Gastrocnemius medialis (tissue), 4 donors: Measurements from ENCODE around the gene LY6G5C. TPM values are rescaled to one million over a fixed set of nuclear protein-coding genes. Genes with fewer than 3 reads are reported as not detected.

ENCODE experiments used
- ATAC-seq, 2 donors: fragments of 150-250 bp; one replicate each; pipeline ENCODE4 v1.9.1; 2016
- DNase-seq, 2 donors: peaks; one replicate each; pipeline ENCODE4 v3.0.0-alpha.2; 2019
- H3K27ac ChIP-seq, 4 donors: fragments of 200-600 bp; sonication (generic); 1 replicate in 1 of 4; 2 replicates in 3 of 4; pipeline ENCODE4 v1.5.1; 2016 to 2018; ENCODE audit warnings: mild to moderate bottlenecking in 2 of 4, moderate library complexity in 1 of 4
- H3K27me3 ChIP-seq, 3 donors: fragments of 200-600 bp; sonication (generic) in 2 of 3; 1 replicate in 1 of 3; 2 replicates in 2 of 3; pipeline versions ENCODE4 v1.5.1 to v1.6.0; 2016 to 2019; ENCODE audit warnings: mild to moderate bottlenecking in 1 of 3, moderate library complexity in 1 of 3
- H3K36me3 ChIP-seq, 2 donors: fragments of 200-600 bp; sonication (generic) in 1 of 2; one replicate each; pipeline ENCODE4 v1.5.1; 2017 to 2018
- H3K4me1 ChIP-seq, 2 donors: fragments of 200-600 bp; sonication (generic) in 1 of 2; one replicate each; pipeline ENCODE4 v1.5.1; 2016 to 2017; ENCODE audit warnings: mild to moderate bottlenecking in 2 of 2
- H3K4me3 ChIP-seq, 4 donors: fragments of 200-600 bp; sonication (generic) in 3 of 4; 1 replicate in 1 of 4; 2 replicates in 3 of 4; pipeline ENCODE4 v1.5.1; 2016 to 2019; ENCODE audit warnings: mild to moderate bottlenecking in 2 of 4
- H3K9me3 ChIP-seq, 3 donors: fragments of 200-600 bp; sonication (generic) in 2 of 3; 1 replicate in 1 of 3; 2 replicates in 2 of 3; pipeline ENCODE4 v1.5.1; 2016 to 2019
- POLR2A ChIP-seq, 2 donors: fragments of 450-650 bp; IDR thresholded peaks; one replicate each; pipeline ENCODE4 v1.6.1; 2017; ENCODE audit warnings: antibody characterized with exemption in 2 of 2, mild to moderate bottlenecking in 2 of 2, moderate library complexity in 2 of 2
- in situ Hi-C, 4 donors: fragments of 200-750 bp; cut with MboI; loops; one replicate each; pipeline versions ENCODE4 v1.15.0 to v1.8.0; 2017; ENCODE audit warnings: low sequenced_read_pairs in 4 of 4
- intact Hi-C: fragments of 100-400 bp; cut with DNase I; formaldehyde crosslinking; loops from one replicate; pipeline ENCODE4 v1.15.1; 2023; ENCODE audit warnings: low total_unique reads
- total RNA-seq, 4 donors: library from RNA; depleted of rRNA; stranded (reverse); fragments of >200 nt; gene quantifications; one replicate each; pipeline versions ENCODE4 v1.1.0 to v1.2.3, GENCODE V29; 2016
- TF ChIP-seq, protein P1 (sequence below), 5 experiments: fragments of 450-650 bp in 3 of 5; fragments of 200-600 bp in 2 of 5; sonication (generic) in 2 of 5; IDR thresholded peaks in 4 of 5; conservative IDR thresholded peaks in 1 of 5; 1 replicate in 4 of 5; 2 replicates in 1 of 5; pipeline ENCODE4 v1.5.1; 2016 to 2019; ENCODE audit warnings: antibody characterized with exemption in 5 of 5, mild to moderate bottlenecking in 3 of 5, moderate library complexity in 3 of 5

The LY6G5C gene
- total RNA-seq, 4 donors from 2014 or later: 1.3 to 3.2 TPM; not detected in 2

DNA sequence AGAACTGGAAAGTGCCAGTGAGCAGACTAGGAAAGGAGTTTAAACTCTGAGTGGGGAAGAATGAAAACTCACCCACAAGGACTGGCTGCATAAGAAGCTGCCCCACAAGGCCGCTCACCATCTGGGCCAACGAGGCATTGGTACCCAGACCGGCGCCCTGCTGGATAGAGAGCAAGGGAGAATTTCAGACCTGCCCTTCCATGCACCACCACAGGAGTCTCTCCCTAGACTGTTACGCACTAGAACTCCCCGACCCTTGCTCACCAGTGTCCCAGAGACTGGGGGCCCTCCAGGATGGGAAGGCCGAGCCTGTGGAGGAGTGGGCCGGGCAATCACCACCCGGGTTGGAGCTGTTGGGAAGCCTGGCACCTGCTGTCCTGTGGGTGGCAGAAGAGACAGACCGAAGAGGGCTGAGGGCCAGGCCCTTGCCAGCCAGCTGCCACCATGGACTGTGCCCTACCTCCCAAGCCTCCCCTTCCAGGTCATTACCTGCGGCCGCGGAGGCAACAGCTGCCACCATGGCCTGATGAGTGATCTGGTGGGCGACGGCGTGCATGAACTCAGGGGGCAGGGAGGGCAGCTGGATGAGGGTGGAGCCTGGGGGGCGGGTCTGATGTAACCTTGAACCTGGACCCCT is 36.9 kb downstream of the LY6G5C start:
- H3K27me3 ChIP-seq: no peaks in the 10 kb centered on the region
- H3K27ac ChIP-seq: no peak overlapping the region
- DNase-seq (no peak), ATAC-seq (no peak)
- H3K9me3 ChIP-seq: no peaks in the 10 kb centered on the region
- intact Hi-C loops (no loop called here), in situ Hi-C loops (no loop called here)
- no peaks in the 10 kb centered on the region for H3K4me1 ChIP-seq
- H3K4me3 ChIP-seq: no peak overlapping the region
- TF ChIP-seq, protein P1, sequence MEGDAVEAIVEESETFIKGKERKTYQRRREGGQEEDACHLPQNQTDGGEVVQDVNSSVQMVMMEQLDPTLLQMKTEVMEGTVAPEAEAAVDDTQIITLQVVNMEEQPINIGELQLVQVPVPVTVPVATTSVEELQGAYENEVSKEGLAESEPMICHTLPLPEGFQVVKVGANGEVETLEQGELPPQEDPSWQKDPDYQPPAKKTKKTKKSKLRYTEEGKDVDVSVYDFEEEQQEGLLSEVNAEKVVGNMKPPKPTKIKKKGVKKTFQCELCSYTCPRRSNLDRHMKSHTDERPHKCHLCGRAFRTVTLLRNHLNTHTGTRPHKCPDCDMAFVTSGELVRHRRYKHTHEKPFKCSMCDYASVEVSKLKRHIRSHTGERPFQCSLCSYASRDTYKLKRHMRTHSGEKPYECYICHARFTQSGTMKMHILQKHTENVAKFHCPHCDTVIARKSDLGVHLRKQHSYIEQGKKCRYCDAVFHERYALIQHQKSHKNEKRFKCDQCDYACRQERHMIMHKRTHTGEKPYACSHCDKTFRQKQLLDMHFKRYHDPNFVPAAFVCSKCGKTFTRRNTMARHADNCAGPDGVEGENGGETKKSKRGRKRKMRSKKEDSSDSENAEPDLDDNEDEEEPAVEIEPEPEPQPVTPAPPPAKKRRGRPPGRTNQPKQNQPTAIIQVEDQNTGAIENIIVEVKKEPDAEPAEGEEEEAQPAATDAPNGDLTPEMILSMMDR (IDR thresholded peaks at IDR 0.05 in 4 of 5, conservative IDR thresholded peaks at IDR 0.05 in 1 of 5): no peak
- H3K36me3 ChIP-seq: peaks cover 10 to 94% of the 10 kb centered on the region in 2 donors

DNA sequence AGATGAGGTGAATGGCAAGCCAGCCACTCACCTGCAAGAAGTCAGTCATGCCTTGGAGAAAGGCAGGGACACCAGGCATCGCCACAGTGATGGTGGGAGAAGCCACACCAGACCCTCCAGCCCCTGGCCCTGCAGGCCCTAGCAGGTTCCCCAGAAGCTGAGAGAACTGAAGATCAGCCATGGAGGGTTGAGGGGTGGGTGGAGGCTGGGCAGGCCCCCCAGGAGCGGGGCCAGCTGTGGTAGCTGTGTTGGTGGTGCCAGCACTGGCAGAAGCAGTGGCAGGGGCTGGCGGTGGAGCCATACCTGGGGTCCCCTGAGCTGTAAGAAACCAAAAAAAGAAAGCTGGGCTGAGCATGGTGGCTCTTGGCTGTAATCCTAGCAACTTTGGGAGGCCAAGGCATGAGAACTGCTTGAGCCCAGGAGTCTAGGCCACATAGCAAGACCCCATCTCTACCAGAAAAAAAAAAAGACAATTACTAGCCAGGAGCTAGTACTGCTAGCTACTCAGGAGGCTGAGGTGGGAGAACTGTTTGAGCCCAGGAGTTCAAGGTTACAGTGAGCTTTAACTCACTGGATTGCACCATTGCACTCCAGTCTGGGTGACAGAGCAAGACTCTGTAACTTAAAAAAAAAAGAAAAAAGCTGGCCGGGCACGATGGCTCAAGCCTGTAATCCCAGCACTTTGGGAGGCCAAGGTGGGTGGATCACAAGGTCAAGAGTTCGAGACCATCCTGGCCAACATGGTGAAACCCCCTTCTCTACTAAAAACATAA is 37.9 kb downstream of the LY6G5C start:
- in situ Hi-C loops (no loop called here), intact Hi-C loops (no loop called here)
- no peak for ATAC-seq
- Histone ChIP-seq H3K9me3 (no peaks in the 10 kb centered on the region), H3K27me3 (no peaks in the 10 kb centered on the region), H3K4me3 (no peak overlapping the region), H3K27ac (no peak overlapping the region), H3K4me1 (no peaks in the 10 kb centered on the region), H3K36me3 (peaks cover 7 to 91% of the 10 kb centered on the region in 2 donors)
- DNase-seq: no peak
- TF ChIP-seq POLR2A (IDR thresholded peaks at IDR 0.05): no peak
- TF ChIP-seq, protein P1 (IDR thresholded peaks at IDR 0.05 in 4 of 5, conservative IDR thresholded peaks at IDR 0.05 in 1 of 5): no peak

DNA sequence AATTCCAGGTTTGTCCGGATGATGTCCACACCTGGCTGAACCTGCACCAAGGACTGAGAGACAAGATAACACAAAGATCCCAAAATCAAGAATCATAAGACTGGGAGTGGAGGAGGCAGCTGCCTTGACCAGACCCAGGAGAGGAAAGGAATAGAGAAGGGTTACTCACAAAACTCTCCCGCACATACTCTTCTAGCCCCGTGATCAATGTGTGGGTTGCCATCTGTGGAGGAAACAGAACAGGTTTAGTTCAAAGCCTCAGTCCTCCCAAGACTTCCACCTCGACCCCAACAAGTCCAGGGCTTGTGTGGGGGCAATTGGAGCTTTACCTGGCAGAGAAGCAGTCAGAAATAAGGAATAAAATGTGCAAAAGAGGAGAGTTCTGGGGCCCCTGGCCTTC is 39.5 kb downstream of the LY6G5C start:
- DNase-seq: no peak
- ATAC-seq: no peak
- Histone ChIP-seq H3K27ac (no peak overlapping the region), H3K36me3 (peaks cover 7 to 91% of the 10 kb centered on the region in 2 donors), H3K9me3 (no peaks in the 10 kb centered on the region), H3K27me3 (no peaks in the 10 kb centered on the region), H3K4me1 (no peaks in the 10 kb centered on the region), H3K4me3 (no peak overlapping the region)
- TF ChIP-seq, protein P1 (IDR thresholded peaks at IDR 0.05 in 4 of 5, conservative IDR thresholded peaks at IDR 0.05 in 1 of 5): no peak
- no peak for TF ChIP-seq POLR2A (IDR thresholded peaks at IDR 0.05)
- in situ Hi-C loops (no loop called here), intact Hi-C loops (no loop called here)

DNA sequence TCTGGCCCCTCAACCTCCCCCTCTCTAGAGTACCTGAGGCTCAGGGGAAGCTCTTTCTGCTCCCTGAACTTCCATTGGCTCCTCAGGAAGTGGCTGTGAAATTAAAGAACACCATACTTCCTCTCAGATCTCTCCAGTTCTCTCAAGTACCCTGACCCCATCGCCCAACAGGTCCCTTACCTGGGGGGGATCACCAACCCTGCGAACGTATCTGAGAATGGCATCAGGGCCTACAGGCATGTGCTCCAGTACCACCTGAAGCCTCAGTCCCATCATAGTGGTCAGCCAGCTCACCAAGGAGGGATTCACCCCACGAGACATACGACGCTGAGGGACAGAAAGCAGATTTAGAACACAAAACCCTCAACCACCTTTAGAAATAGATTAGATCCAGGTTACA is 40.3 kb downstream of the LY6G5C start:
- TF ChIP-seq, protein P1 (IDR thresholded peaks at IDR 0.05 in 4 of 5, conservative IDR thresholded peaks at IDR 0.05 in 1 of 5): no peak
- no peak for TF ChIP-seq POLR2A (IDR thresholded peaks at IDR 0.05)
- ATAC-seq: no peak
- intact Hi-C loops: no loop called here

More for the DNA sequence above, 40.3 kb downstream of the LY6G5C start:
- no peak for DNase-seq
- Histone ChIP-seq H3K36me3 (peaks cover 7 to 91% of the 10 kb centered on the region in 2 donors), H3K9me3 (no peaks in the 10 kb centered on the region), H3K27me3 (no peaks in the 10 kb centered on the region), H3K27ac (no peak overlapping the region), H3K4me1 (no peaks in the 10 kb centered on the region), H3K4me3 (no peak overlapping the region)
- in situ Hi-C loops: no loop called here
